ENCODE measurements around the gene TTPAL.

Gene TTPAL

DNA sequence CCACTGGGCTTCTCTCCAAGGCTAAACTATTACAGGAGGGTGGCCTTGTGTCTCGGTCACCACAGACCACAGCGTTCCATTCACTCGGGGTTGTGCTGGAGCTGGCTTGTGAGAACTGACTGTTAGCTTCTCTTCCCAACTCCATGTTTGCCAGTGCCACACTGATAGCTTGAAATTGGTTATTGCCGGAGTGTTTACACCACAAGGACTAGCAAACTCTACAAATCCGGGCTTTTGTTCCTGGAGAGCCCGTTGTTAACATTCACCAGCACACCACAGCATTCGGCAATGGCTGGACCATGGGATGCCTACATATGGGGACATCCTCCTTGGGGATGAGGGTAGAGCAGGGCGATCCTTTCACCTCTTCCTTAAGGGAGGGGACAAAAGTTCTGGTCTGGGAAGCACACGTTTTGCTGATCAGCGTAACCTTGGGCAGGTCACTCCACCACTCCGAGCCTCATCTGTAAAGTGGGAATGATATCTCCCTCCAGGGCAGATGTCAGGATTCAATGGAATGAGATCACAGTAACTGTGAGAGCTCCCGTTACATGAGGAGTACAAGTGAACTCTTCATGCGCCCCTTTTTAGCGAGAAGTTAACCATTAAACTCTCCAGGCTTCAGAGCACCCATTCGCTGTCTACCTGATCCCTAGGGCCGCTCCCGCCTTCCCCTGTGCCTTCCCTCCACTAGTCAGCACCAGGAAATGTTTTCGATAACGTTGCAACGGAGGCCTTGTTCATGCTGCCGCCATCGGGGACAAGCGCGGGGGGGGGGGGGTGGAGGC, 41.7 kb upstream of the TTPAL start:
- no peak for DNase-seq (ENCODE audit: low read depth, low spot score)
- TF ChIP-seq, protein P1, sequence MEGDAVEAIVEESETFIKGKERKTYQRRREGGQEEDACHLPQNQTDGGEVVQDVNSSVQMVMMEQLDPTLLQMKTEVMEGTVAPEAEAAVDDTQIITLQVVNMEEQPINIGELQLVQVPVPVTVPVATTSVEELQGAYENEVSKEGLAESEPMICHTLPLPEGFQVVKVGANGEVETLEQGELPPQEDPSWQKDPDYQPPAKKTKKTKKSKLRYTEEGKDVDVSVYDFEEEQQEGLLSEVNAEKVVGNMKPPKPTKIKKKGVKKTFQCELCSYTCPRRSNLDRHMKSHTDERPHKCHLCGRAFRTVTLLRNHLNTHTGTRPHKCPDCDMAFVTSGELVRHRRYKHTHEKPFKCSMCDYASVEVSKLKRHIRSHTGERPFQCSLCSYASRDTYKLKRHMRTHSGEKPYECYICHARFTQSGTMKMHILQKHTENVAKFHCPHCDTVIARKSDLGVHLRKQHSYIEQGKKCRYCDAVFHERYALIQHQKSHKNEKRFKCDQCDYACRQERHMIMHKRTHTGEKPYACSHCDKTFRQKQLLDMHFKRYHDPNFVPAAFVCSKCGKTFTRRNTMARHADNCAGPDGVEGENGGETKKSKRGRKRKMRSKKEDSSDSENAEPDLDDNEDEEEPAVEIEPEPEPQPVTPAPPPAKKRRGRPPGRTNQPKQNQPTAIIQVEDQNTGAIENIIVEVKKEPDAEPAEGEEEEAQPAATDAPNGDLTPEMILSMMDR (IDR thresholded peaks at IDR 0.05; ENCODE audit: low read depth, low read length) = no peak
- in situ Hi-C loops (cut with HindIII; ENCODE audit: low sequenced_read_pairs) = no loop called here
- no peak overlapping the region for H3K4me3 ChIP-seq (ENCODE audit: low read depth, low read length)

DNA sequence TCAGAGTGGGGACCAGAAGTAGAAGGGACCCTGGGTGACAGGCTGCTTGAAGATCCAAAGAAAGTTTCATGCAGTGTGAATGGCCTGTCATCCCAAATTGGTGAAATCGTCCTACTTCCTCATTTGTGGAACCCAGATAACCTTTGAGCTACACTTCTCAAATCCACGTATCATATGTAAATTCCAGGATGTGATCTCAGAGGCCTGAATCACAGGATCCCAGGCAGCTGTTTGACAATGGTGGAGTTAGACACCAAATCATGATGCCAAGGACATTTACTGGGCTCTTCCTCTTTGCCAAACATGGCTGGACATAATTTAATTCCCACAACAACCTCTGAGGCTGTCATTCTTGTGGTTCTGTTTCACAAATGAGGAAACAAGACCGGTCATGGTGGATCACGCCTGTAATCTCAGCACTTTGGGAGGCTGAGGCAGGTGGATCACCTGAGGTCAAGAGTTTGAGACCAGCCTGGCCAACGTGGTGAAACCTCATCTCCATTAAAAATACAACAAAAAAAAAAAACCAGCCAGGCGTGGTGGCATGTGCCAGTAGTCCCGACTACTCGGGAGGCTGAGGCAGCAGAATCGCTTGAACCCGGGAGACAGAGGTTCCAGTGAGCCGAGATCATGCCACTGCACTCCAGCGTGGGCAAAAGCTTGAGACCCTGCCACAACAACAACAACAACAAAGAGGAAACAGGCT, 39.9 kb upstream of the TTPAL start:
- in situ Hi-C loops (cut with HindIII; ENCODE audit: low sequenced_read_pairs) = no loop called here
- DNase-seq (ENCODE audit: low read depth, low spot score) = no peak
- H3K4me3 ChIP-seq (ENCODE audit: low read depth, low read length) = no peak overlapping the region
- TF ChIP-seq, protein P1 (IDR thresholded peaks at IDR 0.05; ENCODE audit: low read depth, low read length) = no peak

DNA sequence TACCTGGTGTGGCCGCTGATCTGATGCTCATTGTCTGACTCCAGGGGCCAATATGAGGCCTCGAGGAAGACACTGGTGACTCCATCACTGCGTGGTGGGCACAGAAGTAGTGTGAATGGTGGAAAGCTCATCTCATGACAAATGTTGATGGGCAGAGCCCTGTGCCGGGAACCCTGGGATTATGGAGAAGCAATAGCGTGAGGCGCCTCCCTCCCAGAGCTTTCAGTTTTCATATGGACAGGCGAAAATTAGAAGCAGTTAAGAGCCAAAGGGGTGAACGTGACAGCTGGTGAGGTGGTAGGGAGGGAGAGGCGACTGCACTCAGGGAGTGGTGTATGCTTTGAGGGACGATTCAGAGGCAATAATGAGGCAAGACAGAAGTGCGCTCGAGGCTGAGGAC, 39.3 kb upstream of the TTPAL start:
- in situ Hi-C loops (cut with HindIII; ENCODE audit: low sequenced_read_pairs) = no loop called here
- no peak overlapping the region for H3K4me3 ChIP-seq (ENCODE audit: low read depth, low read length)

DNA sequence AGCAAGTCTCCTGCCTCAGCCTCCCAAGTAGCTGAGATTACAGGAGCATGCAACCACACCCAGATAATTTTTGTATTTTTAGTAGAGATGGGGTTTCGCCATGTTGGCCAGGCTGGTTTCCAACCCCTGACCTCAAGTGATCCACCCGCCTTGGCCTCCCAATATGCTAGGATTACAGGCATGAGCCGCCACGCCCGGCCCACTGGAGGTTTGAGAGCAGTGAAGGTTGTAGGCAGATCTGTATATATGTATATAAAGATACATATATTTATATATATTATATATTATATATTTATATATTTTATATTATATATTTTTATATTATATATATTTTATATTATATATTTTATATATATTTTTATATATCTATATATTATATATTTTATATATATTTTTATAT, 38.2 kb upstream of the TTPAL start:
- no peak overlapping the region for H3K4me3 ChIP-seq (ENCODE audit: low read depth, low read length)
- no peak for DNase-seq (ENCODE audit: low read depth, low spot score)
- in situ Hi-C loops (cut with HindIII; ENCODE audit: low sequenced_read_pairs) = no loop called here
- TF ChIP-seq, protein P1 (IDR thresholded peaks at IDR 0.05; ENCODE audit: low read depth, low read length) = no peak

More for the DNA sequence above, 39.3 kb upstream of the TTPAL start:
- DNase-seq (ENCODE audit: low read depth, low spot score) = no peak
- TF ChIP-seq, protein P1 (IDR thresholded peaks at IDR 0.05; ENCODE audit: low read depth, low read length) = no peak

DNA sequence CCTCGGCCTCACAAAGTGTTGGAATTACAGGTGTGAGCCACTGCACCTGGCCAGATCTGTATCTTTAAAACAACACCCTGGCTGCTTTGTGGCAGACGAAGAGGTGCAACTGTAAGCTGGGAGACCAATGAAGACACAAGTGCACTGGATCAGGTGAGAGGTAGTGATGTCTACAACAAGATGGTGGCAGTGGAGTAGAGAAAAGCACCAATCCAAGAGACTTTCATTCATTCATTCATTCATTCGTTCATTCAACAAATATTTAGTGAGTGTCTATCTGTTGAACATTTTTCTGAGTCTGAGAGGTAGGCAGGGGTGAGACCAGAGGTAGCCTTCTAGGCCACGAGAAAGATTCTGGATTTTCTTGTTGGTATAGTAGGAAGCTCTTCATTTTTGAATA, 36.9 kb upstream of the TTPAL start:
- in situ Hi-C loops (cut with HindIII; ENCODE audit: low sequenced_read_pairs) = no loop called here
- TF ChIP-seq, protein P1 (IDR thresholded peaks at IDR 0.05; ENCODE audit: low read depth, low read length) = no peak
- no peak for DNase-seq (ENCODE audit: low read depth, low spot score)
- H3K4me3 ChIP-seq (ENCODE audit: low read depth, low read length) = no peak overlapping the region

DNA sequence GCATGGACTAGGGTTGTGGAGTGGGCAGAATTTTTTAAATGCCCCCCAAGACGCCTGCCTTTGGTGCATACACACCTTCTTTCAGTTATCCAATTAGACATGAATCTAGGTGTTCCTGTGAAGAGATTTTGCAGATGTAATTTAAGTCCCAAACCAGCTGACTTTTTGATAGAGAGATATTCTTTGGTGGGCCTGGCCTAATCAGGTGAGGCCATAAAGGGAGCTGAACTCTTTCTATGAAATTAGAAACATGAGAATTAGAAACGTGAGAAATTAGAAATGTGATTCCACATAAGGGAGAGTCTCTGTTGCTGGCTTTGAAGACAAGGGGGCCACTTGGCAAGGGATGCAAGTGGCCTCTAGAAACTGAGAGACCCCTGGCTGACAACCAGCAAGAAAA, 36.4 kb upstream of the TTPAL start:
- in situ Hi-C loops (cut with HindIII; ENCODE audit: low sequenced_read_pairs) = no loop called here
- TF ChIP-seq, protein P1 (IDR thresholded peaks at IDR 0.05; ENCODE audit: low read depth, low read length) = no peak
- no peak overlapping the region for H3K4me3 ChIP-seq (ENCODE audit: low read depth, low read length)
- no peak for DNase-seq (ENCODE audit: low read depth, low spot score)
